ENCODE results near the gene DLD.

- TF ChIP-seq SNAPC5 (CRISPR knock-in tag; IDR thresholded peaks at IDR 0.05; ENCODE audit: borderline replicate concordance): no peak
- no peak for TF ChIP-seq EP300 (IDR thresholded peaks at IDR 0.05; ENCODE audit: low read depth in 2 of 2, low read length in 2 of 2)
- TF ChIP-seq EP300 (CRISPR knock-in tag; IDR thresholded peaks at IDR 0.05; ENCODE audit: borderline replicate concordance): no peak
- TF ChIP-seq PRMT3 (CRISPR knock-in tag; IDR thresholded peaks at IDR 0.05; ENCODE audit: borderline replicate concordance, low read depth): no peak
- no peak for TF ChIP-seq MEIS1 (CRISPR knock-in tag; IDR thresholded peaks at IDR 0.05; ENCODE audit: borderline replicate concordance)
- TF ChIP-seq JUND (CRISPR knock-in tag; IDR thresholded peaks at IDR 0.05): no peak
- no peak for TF ChIP-seq HNRNPLL (IDR thresholded peaks at IDR 0.05; ENCODE audit: low read depth, low read length, poor library complexity, severe bottlenecking)
- no peak for TF ChIP-seq ZNF614 (CRISPR knock-in tag; IDR thresholded peaks at IDR 0.05; ENCODE audit: borderline replicate concordance)
- TF ChIP-seq TFE3 (CRISPR knock-in tag; IDR thresholded peaks at IDR 0.05): no peak
Measured at GRCh38 chr7:107847168-107847835, 43.7 kb upstream of the DLD start.

Data from HepG2 (cell line).